WTC11 (cell line): ENCODE data around the gene ECD. TPM values are rescaled to one million over a fixed set of nuclear protein-coding genes. Genes with fewer than 3 reads are reported as not detected.

ENCODE experiments used
- ATAC-seq: fragments of 200-7000 bp; cut with Tn5 transposase; 2 replicates; pipeline ENCODE4 v1.10.0; 2021; ENCODE audit warnings: mild to moderate bottlenecking, moderate library complexity
- CTCF ChIA-PET: fragments of 300-600 bp; sonication (Branson Sonifier 250); formaldehyde crosslinking; loops from one replicate; lab custom pipeline; 2021; ENCODE audit warnings: antibody characterized with exemption; lab: Charles Lee
- POLR2A ChIA-PET: fragments of 350-600 bp; sonication (Branson Sonifier 250); formaldehyde crosslinking; loops from one replicate; lab custom pipeline; 2021; ENCODE audit warnings: antibody characterized with exemption; lab: Charles Lee
- DNase-seq: peaks from one replicate; pipeline ENCODE4 v3.0.0; 2021; ENCODE audit warnings: low spot score
- H3K27ac Mint-ChIP-seq: 2 replicates; pipeline ENCODE4 v1.8.0; 2021; ENCODE audit warnings: mixed read lengths
- H3K27me3 Mint-ChIP-seq: 2 replicates; pipeline ENCODE4 v1.8.0; 2021; ENCODE audit warnings: low read depth, mild to moderate bottlenecking, moderate library complexity, mixed read lengths
- H3K36me3 Mint-ChIP-seq: 2 replicates; pipeline ENCODE4 v1.8.0; 2021; ENCODE audit warnings: mixed read lengths
- H3K4me1 Mint-ChIP-seq: 2 replicates; pipeline ENCODE4 v1.8.0; 2022; ENCODE audit warnings: mixed read lengths
- H3K4me3 Mint-ChIP-seq: 2 replicates; pipeline ENCODE4 v1.8.0; 2021; ENCODE audit warnings: mild to moderate bottlenecking, moderate library complexity, mixed read lengths
- H3K9me3 Mint-ChIP-seq: 2 replicates; pipeline ENCODE4 v1.8.0; 2021; ENCODE audit warnings: mixed read lengths
- CTCF ChIP-seq: fragments of 200-600 bp; IDR thresholded peaks from 2 replicates; pipeline ENCODE4 v1.8.0; 2022; ENCODE audit warnings: antibody characterized with exemption
- FOXJ3 ChIP-seq: sonication (generic); formaldehyde crosslinking; IDR thresholded peaks from 2 replicates; pipeline ENCODE4 v1.9.0; 2021; ENCODE audit warnings: missing genetic modification reagents, mild to moderate bottlenecking, borderline replicate concordance
- FOXP1 ChIP-seq: sonication (generic); formaldehyde crosslinking; IDR thresholded peaks from 2 replicates; pipeline ENCODE4 v1.8.0; 2022; ENCODE audit warnings: missing genetic modification reagents, mild to moderate bottlenecking, moderate library complexity, borderline replicate concordance
- GABPB1 ChIP-seq: sonication (generic); formaldehyde crosslinking; IDR thresholded peaks from 2 replicates; pipeline ENCODE4 v1.8.1; 2023; ENCODE audit warnings: mild to moderate bottlenecking, missing genetic modification reagents
- KAT7 ChIP-seq: sonication (generic); formaldehyde crosslinking; IDR thresholded peaks from 2 replicates; pipeline ENCODE4 v1.8.1; 2023; ENCODE audit warnings: missing genetic modification reagents, mild to moderate bottlenecking, borderline replicate concordance
- NR2C2 ChIP-seq: sonication (generic); formaldehyde crosslinking; IDR thresholded peaks from 2 replicates; pipeline ENCODE4 v1.8.0; 2022; ENCODE audit warnings: mild to moderate bottlenecking, missing genetic modification reagents
- TCF7 ChIP-seq: sonication (generic); formaldehyde crosslinking; IDR thresholded peaks from 2 replicates; pipeline ENCODE4 v1.8.0; 2022; ENCODE audit warnings: mild to moderate bottlenecking, low read depth, missing genetic modification reagents, moderate library complexity
- ZMAT4 ChIP-seq: fragments of 250-450 bp; sonication (Bioruptor Pico); IDR thresholded peaks from 2 replicates; pipeline ENCODE4 v1.9.0; 2021; ENCODE audit warnings: mild to moderate bottlenecking
- ZNF121 ChIP-seq: sonication (generic); formaldehyde crosslinking; IDR thresholded peaks from 2 replicates; pipeline ENCODE4 v1.8.0; 2023; ENCODE audit warnings: missing genetic modification reagents
- ZNF219 ChIP-seq: sonication (generic); formaldehyde crosslinking; IDR thresholded peaks from 2 replicates; pipeline ENCODE4 v1.8.0; 2023; ENCODE audit warnings: missing genetic modification reagents, mild to moderate bottlenecking, borderline replicate concordance
- total RNA-seq: library from RNA; stranded (reverse); gene quantifications from 3 replicates; pipeline ENCODE4 v1.2.3, GENCODE V29; 2021
- TF ChIP-seq, protein P1 (sequence below): sonication (generic); formaldehyde crosslinking; IDR thresholded peaks from 2 replicates; pipeline ENCODE4 v1.8.1; 2022; ENCODE audit warnings: missing genetic modification reagents, borderline replicate concordance
- TF ChIP-seq, protein P2 (sequence below): sonication (generic); formaldehyde crosslinking; IDR thresholded peaks from 2 replicates; pipeline ENCODE4 v1.8.1; 2022; ENCODE audit warnings: mild to moderate bottlenecking, missing genetic modification reagents, moderate library complexity, borderline replicate concordance

Gene ECD
- total RNA-seq, 1 experiment from 2014 or later = 38.2 TPM

GRCh38 chr10:73093922-73094850 lies 73.6 kb downstream of the ECD start:
- H3K9me3 Mint-ChIP-seq = no peaks in the 10 kb centered on the region
- POLR2A ChIA-PET = interaction anchor here (0.7 to 1.1 kb wide), 2 partner anchors 10 to 96 kb away, joined by 3 to 5 read pairs; no protein-coding TSS in a partner anchor

GRCh38 chr10:73092830-73093229 lies 75.0 kb downstream of the ECD start:
- DNase-seq = no peak
- TF ChIP-seq TCF7 (CRISPR knock-in tag) (no peak), ZMAT4 (CRISPR knock-in tag) (no peak), ZNF121 (CRISPR knock-in tag) (0 out of 2 replicates have a peak, but pooled peaks have one; percentile 44)
- Mint-ChIP-seq H3K27me3 (no peaks in the 10 kb centered on the region), H3K36me3 (no peaks in the 10 kb centered on the region), H3K4me3 (no peak overlapping the region), H3K4me1 (peaks cover 18% of the 10 kb centered on the region), H3K27ac (no peak overlapping the region), H3K9me3 (no peaks in the 10 kb centered on the region)
- ChIA-PET POLR2A (no interaction called here), CTCF (no interaction called here)
- ATAC-seq = no peak

More at GRCh38 chr10:73093922-73094850, 73.6 kb downstream of the ECD start:
- ATAC-seq (no peak), DNase-seq (no peak)
- Mint-ChIP-seq H3K27ac (0 out of 2 replicates have a peak overlapping the region, but pooled peaks have one; percentile 33), H3K27me3 (no peaks in the 10 kb centered on the region), H3K4me1 (peaks cover 18% of the 10 kb centered on the region), H3K4me3 (peak overlapping the region; percentile 88), H3K36me3 (no peaks in the 10 kb centered on the region)
- CTCF ChIA-PET = interaction anchor here (0.6 kb wide), 2 partner anchors 14 to 392 kb away, joined by 3 read pairs; no protein-coding TSS in a partner anchor
- TF ChIP-seq KAT7 = no peak
- no peak for TF ChIP-seq GABPB1 (CRISPR knock-in tag)
- TF ChIP-seq FOXP1 = no peak
- TF ChIP-seq ZNF219 (CRISPR knock-in tag) = no peak
- TF ChIP-seq, protein P1, sequence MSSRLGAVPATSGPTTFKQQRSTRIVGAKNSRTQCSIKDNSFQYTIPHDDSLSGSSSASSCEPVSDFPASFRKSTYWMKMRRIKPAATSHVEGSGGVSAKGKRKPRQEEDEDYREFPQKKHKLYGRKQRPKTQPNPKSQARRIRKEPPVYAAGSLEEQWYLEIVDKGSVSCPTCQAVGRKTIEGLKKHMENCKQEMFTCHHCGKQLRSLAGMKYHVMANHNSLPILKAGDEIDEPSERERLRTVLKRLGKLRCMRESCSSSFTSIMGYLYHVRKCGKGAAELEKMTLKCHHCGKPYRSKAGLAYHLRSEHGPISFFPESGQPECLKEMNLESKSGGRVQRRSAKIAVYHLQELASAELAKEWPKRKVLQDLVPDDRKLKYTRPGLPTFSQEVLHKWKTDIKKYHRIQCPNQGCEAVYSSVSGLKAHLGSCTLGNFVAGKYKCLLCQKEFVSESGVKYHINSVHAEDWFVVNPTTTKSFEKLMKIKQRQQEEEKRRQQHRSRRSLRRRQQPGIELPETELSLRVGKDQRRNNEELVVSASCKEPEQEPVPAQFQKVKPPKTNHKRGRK (CRISPR knock-in tag) = no peak
- TF ChIP-seq FOXJ3 (CRISPR knock-in tag) = no peak
- TF ChIP-seq, protein P2, sequence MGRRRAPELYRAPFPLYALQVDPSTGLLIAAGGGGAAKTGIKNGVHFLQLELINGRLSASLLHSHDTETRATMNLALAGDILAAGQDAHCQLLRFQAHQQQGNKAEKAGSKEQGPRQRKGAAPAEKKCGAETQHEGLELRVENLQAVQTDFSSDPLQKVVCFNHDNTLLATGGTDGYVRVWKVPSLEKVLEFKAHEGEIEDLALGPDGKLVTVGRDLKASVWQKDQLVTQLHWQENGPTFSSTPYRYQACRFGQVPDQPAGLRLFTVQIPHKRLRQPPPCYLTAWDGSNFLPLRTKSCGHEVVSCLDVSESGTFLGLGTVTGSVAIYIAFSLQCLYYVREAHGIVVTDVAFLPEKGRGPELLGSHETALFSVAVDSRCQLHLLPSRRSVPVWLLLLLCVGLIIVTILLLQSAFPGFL (CRISPR knock-in tag) = no peak
- TF ChIP-seq NR2C2 (CRISPR knock-in tag) = no peak

- Mint-ChIP-seq H3K27me3 (no peaks in the 10 kb centered on the region), H3K36me3 (no peaks in the 10 kb centered on the region), H3K27ac (no peak overlapping the region), H3K4me1 (0 out of 2 replicates have a peak, but pooled peaks cover under 1% of the 10 kb centered on the region), H3K4me3 (no peak overlapping the region), H3K9me3 (no peaks in the 10 kb centered on the region)
- CTCF ChIA-PET = no interaction called here
- POLR2A ChIA-PET = no interaction called here
- TF ChIP-seq GABPB1 (CRISPR knock-in tag) (0 out of 2 replicates have a peak, but pooled peaks have one; percentile 40), CTCF (no peak)
- ATAC-seq = no peak
- no peak for DNase-seq
These were observed 79.5 kb downstream of the ECD start for GRCh38 chr10:73088304-73088703.
